Stimulated activated CD4-positive, alpha-beta T cell treated with anti-CD3 and anti-CD28 coated beads, TNF-alpha, amount 100 ng/mL, for 4 hours (primary cell): ENCODE measurements around the gene ECI2.
"Not testable (repeated sequence)": the region's sequence is repeated elsewhere in the genome, so short reads cannot be mapped to it uniquely, and the experiment has no call there.

Source experiments
- DNase-seq, 3 experiments: peaks; one replicate each; pipeline ENCODE4 v3.0.0-alpha.2; 2020; ENCODE audit warnings: low read depth in 3 of 3

ECI2 gene

DNA sequence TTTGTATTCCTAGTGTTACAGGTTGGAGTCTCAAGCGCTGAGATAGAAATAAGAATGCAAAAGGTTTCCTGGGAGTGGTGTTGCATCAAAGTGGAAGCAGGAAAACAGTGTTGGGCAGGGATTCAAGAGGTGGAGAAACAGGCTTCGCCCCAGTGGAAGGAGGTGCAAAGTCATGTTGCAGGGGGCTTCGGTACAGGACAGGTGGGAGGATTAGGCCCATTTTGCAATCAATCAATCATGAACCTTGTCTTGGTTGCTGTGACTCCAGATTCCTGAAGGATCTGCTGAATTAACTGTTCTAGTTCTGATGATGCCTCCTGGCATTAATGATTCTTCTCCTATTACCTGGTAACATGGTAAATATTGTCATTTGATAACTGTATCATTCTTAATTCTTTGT lies 34.1 kb downstream of the ECI2 start:
- DNase-seq, result no peak

GRCh38 chr6:4100655-4101054 lies 34.7 kb downstream of the ECI2 start:
- no peak for DNase-seq

DNA sequence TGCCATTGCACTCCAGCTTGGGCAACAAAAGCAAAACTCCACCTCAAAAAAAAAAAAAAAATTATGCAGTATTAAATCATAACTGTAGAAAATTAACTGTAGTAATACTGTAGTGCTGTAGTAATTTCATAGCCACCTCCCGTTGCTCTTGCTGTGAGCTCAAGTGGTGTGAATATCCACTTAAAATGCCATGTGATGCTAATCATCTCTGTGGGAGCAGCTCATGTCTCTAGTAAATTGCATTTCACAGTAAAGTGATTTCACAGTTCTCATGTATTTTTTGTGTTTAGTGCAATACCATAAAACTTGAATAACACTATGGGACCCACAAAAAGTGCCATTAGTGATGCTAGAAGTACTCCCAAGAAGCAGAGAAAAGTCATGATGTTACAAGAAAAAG lies 42.1 kb downstream of the ECI2 start:
- no peak for DNase-seq

GRCh38 chr6:4091941-4092340 lies 43.4 kb downstream of the ECI2 start:
- DNase-seq, result no peak

GRCh38 chr6:4090043-4090442 lies 45.3 kb downstream of the ECI2 start:
- not testable (repeated sequence) for DNase-seq

GRCh38 chr6:4088704-4089103 lies 46.7 kb downstream of the ECI2 start:
- no peak for DNase-seq

DNA sequence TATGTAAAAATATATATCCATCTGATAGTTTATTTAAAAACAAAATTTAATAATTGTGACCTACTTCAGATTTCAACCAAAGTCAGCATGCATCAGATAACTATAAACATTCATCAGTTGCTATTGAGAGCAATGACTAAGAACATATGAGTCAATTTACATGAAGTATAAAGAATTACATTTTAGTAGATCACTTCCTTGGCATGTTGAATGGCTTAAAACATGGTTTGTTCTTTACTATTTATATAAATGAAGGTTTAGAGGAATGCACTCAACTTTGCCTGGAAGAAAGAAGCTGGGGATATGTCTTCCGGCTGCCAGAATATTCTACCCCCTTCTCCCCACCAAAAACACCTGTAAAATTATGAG lies 50.1 kb downstream of the ECI2 start:
- DNase-seq, result no peak

GRCh38 chr6:4084444-4085331 lies 50.7 kb downstream of the ECI2 start:
- DNase-seq, result no peak

DNA sequence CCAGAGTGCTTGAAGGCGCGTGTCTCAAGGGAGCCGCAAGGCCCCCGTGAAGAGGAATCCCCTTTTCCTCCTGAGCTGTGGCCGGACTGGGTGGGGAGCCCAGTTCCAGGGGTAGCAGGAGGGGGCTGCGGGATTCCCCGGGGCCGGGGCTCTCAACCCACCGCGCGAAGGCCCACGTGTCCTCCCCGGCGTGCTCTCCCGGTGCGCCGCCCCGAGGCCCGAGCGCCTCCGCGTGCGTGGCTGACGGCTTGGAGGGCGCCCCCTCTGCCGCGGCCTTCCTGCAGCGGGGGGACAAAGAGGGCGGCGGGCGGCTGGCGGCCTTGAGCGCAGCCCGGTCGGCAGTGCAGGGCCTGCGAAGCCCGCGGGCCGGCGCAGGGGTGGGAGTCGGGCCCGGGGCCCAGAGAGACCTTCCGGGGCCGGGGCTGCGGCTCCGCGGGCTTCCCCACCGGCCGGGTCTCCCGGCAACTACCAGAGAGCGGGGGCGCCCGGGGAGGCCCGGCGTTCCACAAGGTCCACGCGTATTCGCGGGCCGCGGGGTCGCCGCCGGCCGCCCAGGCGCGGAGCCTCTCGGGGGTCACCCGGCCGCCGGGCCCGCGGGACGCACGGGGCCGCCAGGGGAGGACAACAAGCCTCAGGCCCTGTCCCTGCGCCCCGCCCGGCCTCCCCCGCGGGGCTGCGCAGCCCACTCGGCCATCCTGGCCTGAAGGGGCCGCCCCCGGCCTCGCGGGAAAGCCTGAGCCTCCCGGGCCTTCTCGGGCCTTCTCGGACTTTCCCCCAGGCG lies 56.5 kb downstream of the ECI2 start, which contains the start of gene FAM217A:
Gene FAM217A, minus strand, starts transcription at position 447 of the 781 bp plus-strand sequence. CDS start 1,723 bp downstream, outside the sequence.
- DNase-seq, result no peak

GRCh38 chr6:4074478-4075235 lies 60.7 kb downstream of the ECI2 start:
- DNase-seq, result no peak

DNA sequence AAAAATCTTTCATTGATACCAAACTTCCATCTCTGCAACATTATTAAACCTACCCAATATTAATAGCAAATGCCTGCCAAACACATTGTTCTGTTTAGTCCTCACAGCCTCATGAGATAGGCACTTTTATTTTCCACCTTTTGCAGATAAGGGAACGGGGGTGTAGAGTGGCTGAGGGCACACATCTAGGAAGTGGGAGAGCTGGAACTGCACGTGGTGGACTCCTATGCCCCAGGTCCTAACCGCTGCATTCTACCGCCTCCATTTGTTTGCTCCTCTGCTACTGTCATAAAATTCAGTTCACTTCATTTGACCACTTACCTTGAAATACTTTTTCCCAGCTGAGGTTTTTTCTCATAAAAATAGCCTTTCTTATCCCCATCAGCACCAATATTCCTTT lies 64.0 kb downstream of the ECI2 start:
- no peak for DNase-seq

- no peak for DNase-seq
Observed at GRCh38 chr6:4069199-4069598, 66.2 kb downstream of the ECI2 start.

DNA sequence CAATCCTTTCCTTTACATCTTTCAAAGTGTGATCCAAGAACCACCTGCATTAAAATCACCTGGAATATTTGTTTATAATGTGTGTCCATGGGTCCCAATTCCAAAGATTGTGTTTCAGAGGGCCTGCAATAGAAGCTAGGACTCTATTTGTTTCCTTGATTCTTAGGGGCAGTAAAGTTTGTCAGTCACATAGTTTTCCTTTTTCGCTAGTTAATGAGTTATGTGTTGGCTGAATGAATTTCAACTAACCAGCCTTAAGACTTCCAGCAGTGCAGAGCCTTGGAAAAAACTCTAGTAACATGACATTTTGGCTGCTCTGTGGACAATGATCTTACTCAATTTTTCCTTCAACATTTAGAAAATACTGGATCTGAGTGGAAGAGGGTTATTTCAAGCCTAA lies 67.7 kb downstream of the ECI2 start:
- DNase-seq, result no peak

GRCh38 chr6:4066029-4066755 lies 69.2 kb downstream of the ECI2 start:
- DNase-seq, result no peak
